ENCODE data around the gene PCDHB4.
"Not testable (repeated sequence)": the region's sequence is repeated elsewhere in the genome, so short reads cannot be mapped to it uniquely, and the experiment has no call there.

- not testable (repeated sequence) for TF ChIP-seq POLR2A, CTCF (IDR thresholded peaks at IDR 0.05)
Measured at GRCh38 chr5:141151632-141152031, 30.0 kb downstream of the PCDHB4 start.

Data from upper lobe of left lung (tissue), 4 donors.